WTC11 (cell line): ENCODE data around the gene PLBD2.
A peak's percentile ranks its signal among the peaks of the same experiment; 100 is the strongest.

Experiments
- ATF6 ChIP-seq: sonication (generic); formaldehyde crosslinking; IDR thresholded peaks from 2 replicates; pipeline ENCODE4 v1.8.1; 2023; ENCODE audit warnings: mild to moderate bottlenecking, missing genetic modification reagents
- CREM ChIP-seq: sonication (generic); formaldehyde crosslinking; IDR thresholded peaks from 2 replicates; pipeline ENCODE4 v1.8.1; 2022; ENCODE audit warnings: mild to moderate bottlenecking, missing genetic modification reagents, moderate library complexity
- ESRRA ChIP-seq: sonication (generic); formaldehyde crosslinking; IDR thresholded peaks from 2 replicates; pipeline ENCODE4 v1.8.1; 2022; ENCODE audit warnings: mild to moderate bottlenecking, missing genetic modification reagents, borderline replicate concordance
- IRF2 ChIP-seq: sonication (generic); formaldehyde crosslinking; IDR thresholded peaks from 2 replicates; pipeline ENCODE4 v1.8.0; 2022; ENCODE audit warnings: low read depth, missing genetic modification reagents, borderline replicate concordance
- JUN ChIP-seq: sonication (generic); formaldehyde crosslinking; IDR thresholded peaks from 2 replicates; pipeline ENCODE4 v1.8.0; 2023; ENCODE audit warnings: mild to moderate bottlenecking, missing genetic modification reagents
- MAX ChIP-seq: sonication (generic); formaldehyde crosslinking; IDR thresholded peaks from 2 replicates; pipeline ENCODE4 v1.8.0; 2022; ENCODE audit warnings: mild to moderate bottlenecking, missing genetic modification reagents
- NFATC4 ChIP-seq: fragments of 250-450 bp; sonication (Bioruptor Pico); IDR thresholded peaks from 2 replicates; pipeline ENCODE4 v1.9.0; 2021; ENCODE audit warnings: mild to moderate bottlenecking
- NR3C1 ChIP-seq: sonication (generic); formaldehyde crosslinking; conservative IDR thresholded peaks from 2 replicates; pipeline ENCODE4 v1.8.1; 2023; ENCODE audit warnings: low read depth, mild to moderate bottlenecking, missing genetic modification reagents
- SMAD3 ChIP-seq: sonication (generic); formaldehyde crosslinking; IDR thresholded peaks from 2 replicates; pipeline ENCODE4 v1.8.0; 2022; ENCODE audit warnings: missing genetic modification reagents, mild to moderate bottlenecking, borderline replicate concordance
- TEAD4 ChIP-seq: sonication (generic); formaldehyde crosslinking; IDR thresholded peaks from 2 replicates; pipeline ENCODE4 v1.8.0; 2022; ENCODE audit warnings: mild to moderate bottlenecking, missing genetic modification reagents
- ZNF138 ChIP-seq: sonication (generic); formaldehyde crosslinking; conservative IDR thresholded peaks from 2 replicates; pipeline ENCODE4 v1.8.1; 2022; ENCODE audit warnings: mild to moderate bottlenecking, moderate library complexity, missing genetic modification reagents
- TF ChIP-seq, protein P1 (sequence below): fragments of 200-600 bp; IDR thresholded peaks from 2 replicates; pipeline ENCODE4 v1.8.0; 2022; ENCODE audit warnings: antibody characterized with exemption
- TF ChIP-seq, protein P2 (sequence below): sonication (generic); formaldehyde crosslinking; IDR thresholded peaks from 2 replicates; pipeline ENCODE4 v1.8.1; 2023; ENCODE audit warnings: mild to moderate bottlenecking, missing genetic modification reagents, moderate library complexity

DNA sequence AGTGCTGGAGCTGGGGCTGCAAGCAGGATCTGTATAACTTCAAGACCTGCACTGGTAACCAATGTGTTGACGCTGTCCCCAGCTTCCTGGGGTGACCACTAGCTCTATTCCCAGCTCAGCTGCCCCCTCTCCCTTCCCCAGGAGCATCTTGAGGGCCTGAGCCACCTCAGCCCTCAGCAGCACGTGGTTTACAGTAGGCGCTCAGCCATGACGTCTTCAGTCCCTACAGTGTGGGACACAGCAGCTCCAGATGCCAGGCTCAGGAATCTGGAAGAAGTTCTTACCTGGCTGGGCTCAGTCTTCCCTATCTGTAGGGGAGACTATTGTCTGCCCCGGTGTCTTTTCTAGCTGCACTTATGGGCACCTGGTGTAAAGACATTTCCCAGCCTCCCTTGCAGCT, 36.7 kb downstream of the PLBD2 start:
- TF ChIP-seq, protein P1, sequence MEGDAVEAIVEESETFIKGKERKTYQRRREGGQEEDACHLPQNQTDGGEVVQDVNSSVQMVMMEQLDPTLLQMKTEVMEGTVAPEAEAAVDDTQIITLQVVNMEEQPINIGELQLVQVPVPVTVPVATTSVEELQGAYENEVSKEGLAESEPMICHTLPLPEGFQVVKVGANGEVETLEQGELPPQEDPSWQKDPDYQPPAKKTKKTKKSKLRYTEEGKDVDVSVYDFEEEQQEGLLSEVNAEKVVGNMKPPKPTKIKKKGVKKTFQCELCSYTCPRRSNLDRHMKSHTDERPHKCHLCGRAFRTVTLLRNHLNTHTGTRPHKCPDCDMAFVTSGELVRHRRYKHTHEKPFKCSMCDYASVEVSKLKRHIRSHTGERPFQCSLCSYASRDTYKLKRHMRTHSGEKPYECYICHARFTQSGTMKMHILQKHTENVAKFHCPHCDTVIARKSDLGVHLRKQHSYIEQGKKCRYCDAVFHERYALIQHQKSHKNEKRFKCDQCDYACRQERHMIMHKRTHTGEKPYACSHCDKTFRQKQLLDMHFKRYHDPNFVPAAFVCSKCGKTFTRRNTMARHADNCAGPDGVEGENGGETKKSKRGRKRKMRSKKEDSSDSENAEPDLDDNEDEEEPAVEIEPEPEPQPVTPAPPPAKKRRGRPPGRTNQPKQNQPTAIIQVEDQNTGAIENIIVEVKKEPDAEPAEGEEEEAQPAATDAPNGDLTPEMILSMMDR = no peak
- TF ChIP-seq TEAD4 (CRISPR knock-in tag) = no peak
- TF ChIP-seq, protein P2, sequence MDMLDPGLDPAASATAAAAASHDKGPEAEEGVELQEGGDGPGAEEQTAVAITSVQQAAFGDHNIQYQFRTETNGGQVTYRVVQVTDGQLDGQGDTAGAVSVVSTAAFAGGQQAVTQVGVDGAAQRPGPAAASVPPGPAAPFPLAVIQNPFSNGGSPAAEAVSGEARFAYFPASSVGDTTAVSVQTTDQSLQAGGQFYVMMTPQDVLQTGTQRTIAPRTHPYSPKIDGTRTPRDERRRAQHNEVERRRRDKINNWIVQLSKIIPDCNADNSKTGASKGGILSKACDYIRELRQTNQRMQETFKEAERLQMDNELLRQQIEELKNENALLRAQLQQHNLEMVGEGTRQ = peak; percentile 20; the same call in 1 of the 2 replicates
- TF ChIP-seq MAX = no peak
- TF ChIP-seq ZNF138 (CRISPR knock-in tag) = no peak
- no peak for TF ChIP-seq SMAD3 (CRISPR knock-in tag)
- no peak for TF ChIP-seq NR3C1 (CRISPR knock-in tag)
- no peak for TF ChIP-seq NFATC4 (CRISPR knock-in tag)
- no peak for TF ChIP-seq IRF2 (CRISPR knock-in tag)
- TF ChIP-seq ATF6 (CRISPR knock-in tag) = no peak
- no peak for TF ChIP-seq ESRRA (CRISPR knock-in tag)
- TF ChIP-seq CREM (CRISPR knock-in tag) = no peak
- TF ChIP-seq JUN (CRISPR knock-in tag) = no peak
